Endothelial cell of umbilical vein (primary cell): ENCODE results near the gene AGAP2. TPM values are rescaled to one million over a fixed set of nuclear protein-coding genes. Genes with fewer than 3 reads are reported as not detected.

Experiments
- BruUV-seq: library from RNA; stranded (reverse); fragments of 400-500 nt; replicated peaks from 2 replicates; lab custom pipeline; 2021; lab: Mats Ljungman, UMichigan
- CTCF ChIA-PET: fragments of 300-600, 350-600 bp; sonication (Branson Sonifier 250); formaldehyde crosslinking; loops from one replicate; lab custom pipeline; 2021; ENCODE audit warnings: antibody characterized with exemption, inconsistent platforms; lab: Charles Lee
- POLR2A ChIA-PET: fragments of 300-600, 350-600 bp; sonication (Branson Sonifier 250); formaldehyde crosslinking; loops from one replicate; lab custom pipeline; 2021; ENCODE audit warnings: antibody characterized with exemption, inconsistent platforms; lab: Charles Lee
- DNase-seq: peaks from one replicate; pipeline ENCODE4 v3.0.0-alpha.2; 2011; ENCODE audit warnings: low read depth, low spot score
- FAIRE-seq: peaks from 2 replicates; lab custom pipeline; 2011; peaks lifted over from hg19 to GRCh38; lab: Jason Lieb, UNC
- H2AFZ ChIP-seq: 2 replicates; pipeline ENCODE4 v1.6.0; 2012; ENCODE audit warnings: low read depth, low read length, control low read depth, inconsistent platforms
- H3K27ac ChIP-seq: 2 replicates; pipeline ENCODE4 v1.5.1; 2011; ENCODE audit warnings: low read depth, mild to moderate bottlenecking, control low read depth, low read length, moderate library complexity; ENCODE audit not compliant: insufficient read depth
- H3K27me3 ChIP-seq, 2 experiments: 2 replicates each; pipeline versions ENCODE4 v1.6.0 to v1.6.1; 2011; ENCODE audit warnings: low read length in 2 of 2, mixed read lengths in 1 of 2; ENCODE audit not compliant: control insufficient read depth in 2 of 2, insufficient read depth in 2 of 2
- H3K36me3 ChIP-seq, 2 experiments: 2 replicates in 1 of 2; 3 replicates in 1 of 2; pipeline ENCODE4 v1.5.1; 2011; ENCODE audit warnings: low read length in 2 of 2, mild to moderate bottlenecking in 1 of 2, moderate library complexity in 1 of 2; ENCODE audit not compliant: control insufficient read depth in 2 of 2, insufficient read depth in 2 of 2; ENCODE audit errors: extremely low read depth in 1 of 2
- H3K4me1 ChIP-seq: 3 replicates; pipeline ENCODE4 v1.5.1; 2011; ENCODE audit warnings: mild to moderate bottlenecking, low read length; ENCODE audit not compliant: control insufficient read depth, insufficient read depth; ENCODE audit errors: extremely low read depth
- H3K4me2 ChIP-seq: 2 replicates; pipeline ENCODE4 v1.6.1; 2011; ENCODE audit warnings: low read length, control low read depth, mixed read lengths; ENCODE audit not compliant: insufficient read depth
- H3K4me3 ChIP-seq, 3 experiments: fragments of 200-600 bp in 1 of 3; sonication (generic), shearing (Covaris generic) in 1 of 3; replicated peaks in 1 of 3; 2 replicates each; pipeline ENCODE4 v1.5.1; 2011 to 2016; ENCODE audit warnings: control low read depth in 3 of 3, low read length in 3 of 3, mild to moderate bottlenecking in 2 of 3, inconsistent platforms in 1 of 3, low read depth in 1 of 3, moderate library complexity in 1 of 3; ENCODE audit not compliant: insufficient read depth in 1 of 3
- H3K79me2 ChIP-seq: 2 replicates; pipeline ENCODE4 v1.6.0; 2012; ENCODE audit warnings: low read length, inconsistent platforms; ENCODE audit not compliant: control insufficient read depth, insufficient read depth
- H3K9ac ChIP-seq: replicated peaks from 2 replicates; pipeline ENCODE3; 2011; ENCODE audit warnings: low read length, control low read depth; ENCODE audit not compliant: insufficient read depth; ENCODE audit errors: extremely low read depth
- H3K9me1 ChIP-seq: replicated peaks from 3 replicates; pipeline ENCODE4 v1.6.0; 2011; ENCODE audit warnings: mild to moderate bottlenecking, low read length; ENCODE audit not compliant: control insufficient read depth, insufficient read depth; ENCODE audit errors: extremely low read depth
- H3K9me3 ChIP-seq: replicated peaks from 2 replicates; pipeline ENCODE4 v1.5.1; 2012; ENCODE audit warnings: low read length, inconsistent platforms; ENCODE audit not compliant: control insufficient read depth, insufficient read depth
- H4K20me1 ChIP-seq: replicated peaks from 2 replicates; pipeline ENCODE3; 2011; ENCODE audit warnings: mild to moderate bottlenecking, low read length; ENCODE audit not compliant: control insufficient read depth, insufficient read depth; ENCODE audit errors: extremely low read depth
- EZH2 ChIP-seq: IDR thresholded peaks from 2 replicates; pipeline ENCODE4 v1.6.1; 2012; ENCODE audit warnings: borderline replicate concordance, low read depth, mild to moderate bottlenecking, moderate library complexity, low read length, inconsistent platforms; ENCODE audit not compliant: severe bottlenecking
- FOS ChIP-seq: IDR thresholded peaks from 2 replicates; pipeline ENCODE4 v1.6.1; 2011; ENCODE audit warnings: mild to moderate bottlenecking, low read length, moderate library complexity, borderline replicate concordance; ENCODE audit not compliant: insufficient read depth
- GATA2 ChIP-seq: IDR thresholded peaks from 2 replicates; pipeline ENCODE4 v1.7.0; 2011; ENCODE audit warnings: low read depth, mild to moderate bottlenecking, moderate library complexity, mixed read lengths, low read length; ENCODE audit not compliant: insufficient read length, insufficient read depth
- JUN ChIP-seq: IDR thresholded peaks from 2 replicates; pipeline ENCODE4 v1.6.1; 2011; ENCODE audit warnings: borderline replicate concordance, low read depth; ENCODE audit not compliant: insufficient read length, insufficient read depth
- MYC ChIP-seq: IDR thresholded peaks from one replicate; pipeline ENCODE4 v1.6.1; 2011; ENCODE audit warnings: mild to moderate bottlenecking, low read depth, low read length
- POLR2A ChIP-seq: IDR thresholded peaks from 2 replicates; pipeline ENCODE4 v1.6.1; 2012; ENCODE audit warnings: low read depth, mild to moderate bottlenecking, control low read depth, low read length
- POLR2AphosphoS5 ChIP-seq: IDR thresholded peaks from 2 replicates; pipeline ENCODE4 v1.6.1; 2012; ENCODE audit warnings: low read depth, mild to moderate bottlenecking, control low read depth, low read length, moderate library complexity; ENCODE audit not compliant: insufficient read depth
- dilution Hi-C: fragments of 300-500 bp; cut with MboI; formaldehyde crosslinking; loops from one replicate; pipeline ENCODE4 v1.15.0; 2019; ENCODE audit warnings: low sequenced_read_pairs; ENCODE audit not compliant: extremely low pct_ligation_motif_present
- intact Hi-C: fragments of 100-400 bp; cut with micrococcal nuclease; formaldehyde crosslinking; loops from one replicate; pipeline ENCODE4 v1.10.0; 2022
- polyA plus RNA-seq, 4 experiments: library from polyadenylated mRNA; depleted of rRNA in 3 of 4; stranded (reverse) in 3 of 4; unstranded in 1 of 4; fragments of >200 nt; gene quantifications; 2 replicates each; pipeline versions ENCODE4 v1.2.1 to v1.2.3, GENCODE V29; 2011 to 2012; ENCODE audit warnings: missing spikeins in 1 of 4
- total RNA-seq: library from RNA; stranded (reverse); gene quantifications from 2 replicates; pipeline ENCODE4 v1.2.3, GENCODE V29; 2021
- TF ChIP-seq, protein P1 (sequence below), 2 donors: IDR thresholded peaks; 1 replicate in 1 of 2; 2 replicates in 1 of 2; pipeline ENCODE4 v1.5.1; 2011; ENCODE audit warnings: low read length in 2 of 2, mild to moderate bottlenecking in 2 of 2, moderate library complexity in 2 of 2, control low read depth in 1 of 2, inconsistent platforms in 1 of 2, low read depth in 1 of 2; ENCODE audit not compliant: insufficient read depth in 1 of 2; ENCODE audit errors: extremely low read depth in 1 of 2
- TF ChIP-seq, protein P2 (sequence below): IDR thresholded peaks from 2 replicates; pipeline ENCODE4 v1.6.1; 2011; ENCODE audit not compliant: insufficient read depth, insufficient read length

AGAP2 gene
- total and polyA plus RNA-seq, 2 donors (not counting 3 experiments of a cell fraction or from before 2014, with no cell fraction given): 0.04 to 0.24 TPM

DNA sequence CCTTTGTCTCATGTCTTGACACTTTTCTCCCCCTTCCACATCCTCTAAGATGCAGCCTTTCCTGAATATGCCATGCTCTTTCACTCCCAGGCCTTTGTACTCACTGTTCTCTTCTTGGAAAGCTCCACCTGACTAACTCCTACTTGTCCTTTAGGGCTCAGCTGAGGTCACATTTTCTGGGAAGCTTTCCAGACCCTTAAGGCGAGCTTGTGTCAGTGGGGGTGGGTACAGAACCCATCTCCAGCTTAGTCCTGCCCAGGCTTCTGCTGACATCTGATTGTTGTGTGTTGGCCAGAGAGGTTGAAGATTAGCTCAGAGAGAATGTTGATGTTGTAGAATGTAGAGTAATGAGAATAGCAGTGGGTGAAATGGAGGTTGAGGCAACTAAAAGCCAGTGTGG lies 41.2 kb upstream of the AGAP2 start:
- Histone ChIP-seq H3K9me1 (no peaks in the 10 kb centered on the region), H3K27me3 (no peaks in the 10 kb centered on the region), H3K79me2 (peaks cover 14% of the 10 kb centered on the region), H3K36me3 (peaks cover 0 to 3% of the 10 kb centered on the region in 2 experiments), H3K4me2 (no peak overlapping the region), H3K27ac (no peak overlapping the region), H2AFZ (no peak overlapping the region), H3K9me3 (no peaks in the 10 kb centered on the region), H3K9ac (no peak overlapping the region), H4K20me1 (no peaks in the 10 kb centered on the region), H3K4me1 (peaks cover 7% of the 10 kb centered on the region), H3K4me3 (no peak overlapping the region)
- ChIA-PET POLR2A (interaction anchor here (0.6 kb wide), 1 partner anchor 38 kb away, joined by 4 read pairs; no protein-coding TSS in a partner anchor), CTCF (interaction anchor here (1.0 to 2.7 kb wide), 2 partner anchors 23 to 53 kb away, joined by 3 to 8 read pairs; no protein-coding TSS in a partner anchor)
- FAIRE-seq (no peak), DNase-seq (no peak)
- TF ChIP-seq, protein P1, sequence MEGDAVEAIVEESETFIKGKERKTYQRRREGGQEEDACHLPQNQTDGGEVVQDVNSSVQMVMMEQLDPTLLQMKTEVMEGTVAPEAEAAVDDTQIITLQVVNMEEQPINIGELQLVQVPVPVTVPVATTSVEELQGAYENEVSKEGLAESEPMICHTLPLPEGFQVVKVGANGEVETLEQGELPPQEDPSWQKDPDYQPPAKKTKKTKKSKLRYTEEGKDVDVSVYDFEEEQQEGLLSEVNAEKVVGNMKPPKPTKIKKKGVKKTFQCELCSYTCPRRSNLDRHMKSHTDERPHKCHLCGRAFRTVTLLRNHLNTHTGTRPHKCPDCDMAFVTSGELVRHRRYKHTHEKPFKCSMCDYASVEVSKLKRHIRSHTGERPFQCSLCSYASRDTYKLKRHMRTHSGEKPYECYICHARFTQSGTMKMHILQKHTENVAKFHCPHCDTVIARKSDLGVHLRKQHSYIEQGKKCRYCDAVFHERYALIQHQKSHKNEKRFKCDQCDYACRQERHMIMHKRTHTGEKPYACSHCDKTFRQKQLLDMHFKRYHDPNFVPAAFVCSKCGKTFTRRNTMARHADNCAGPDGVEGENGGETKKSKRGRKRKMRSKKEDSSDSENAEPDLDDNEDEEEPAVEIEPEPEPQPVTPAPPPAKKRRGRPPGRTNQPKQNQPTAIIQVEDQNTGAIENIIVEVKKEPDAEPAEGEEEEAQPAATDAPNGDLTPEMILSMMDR (IDR thresholded peaks at IDR 0.05; ENCODE audit: extremely low read depth in 1 of 2, insufficient read depth in 1 of 2, low read depth in 1 of 2, low read length in 2 of 2): no peak
- TF ChIP-seq, protein P2, sequence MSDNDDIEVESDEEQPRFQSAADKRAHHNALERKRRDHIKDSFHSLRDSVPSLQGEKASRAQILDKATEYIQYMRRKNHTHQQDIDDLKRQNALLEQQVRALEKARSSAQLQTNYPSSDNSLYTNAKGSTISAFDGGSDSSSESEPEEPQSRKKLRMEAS: no peak
- TF ChIP-seq GATA2 (no peak), POLR2AphosphoS5 (no peak)
- no TSS peak for BruUV-seq
- intact Hi-C loops: no loop called here
- dilution Hi-C loops: no loop called here

DNA sequence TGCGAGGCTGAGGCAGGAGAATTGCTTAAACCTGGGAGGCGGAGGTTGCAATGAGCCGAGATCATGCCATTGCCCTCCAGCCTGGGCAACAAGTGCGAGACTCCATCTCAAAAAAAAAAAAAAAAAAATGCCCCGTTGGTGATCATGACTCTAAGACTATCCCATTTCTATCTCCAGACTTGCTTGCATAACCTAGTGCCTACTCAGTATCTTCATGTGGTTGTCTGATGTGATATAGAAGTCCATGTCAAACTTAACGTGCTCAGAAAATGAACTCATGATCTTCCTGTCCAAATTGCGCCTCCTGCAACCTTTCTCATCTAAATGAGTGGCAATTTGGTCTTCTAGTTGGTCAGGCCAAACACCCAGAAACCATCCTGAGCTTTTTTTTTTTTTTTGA lies 39.4 kb upstream of the AGAP2 start:
- Histone ChIP-seq H3K4me3 (no peak overlapping the region), H3K27ac (no peak overlapping the region), H3K9me3 (no peaks in the 10 kb centered on the region), H3K9me1 (no peaks in the 10 kb centered on the region), H3K79me2 (peaks cover 2% of the 10 kb centered on the region), H3K4me2 (no peak overlapping the region), H3K36me3 (peaks cover 0 to 3% of the 10 kb centered on the region in 2 experiments), H3K27me3 (no peaks in the 10 kb centered on the region), H2AFZ (no peak overlapping the region), H3K4me1 (peaks cover 4% of the 10 kb centered on the region), H4K20me1 (no peaks in the 10 kb centered on the region), H3K9ac (no peak overlapping the region)
- DNase-seq (no peak), FAIRE-seq (no peak)
- POLR2A ChIA-PET: no interaction called here
- intact Hi-C loops (no loop called here), dilution Hi-C loops (no loop called here)
- TF ChIP-seq, protein P2: no peak
- TF ChIP-seq MYC: no peak
- TF ChIP-seq GATA2: no peak
- TF ChIP-seq EZH2: no peak
- TF ChIP-seq JUN: no peak
- no peak for TF ChIP-seq FOS
- TF ChIP-seq, protein P1 (IDR thresholded peaks at IDR 0.05; ENCODE audit: extremely low read depth in 1 of 2, insufficient read depth in 1 of 2, low read depth in 1 of 2, low read length in 2 of 2): no peak
- TF ChIP-seq POLR2A: no peak
- TF ChIP-seq POLR2AphosphoS5: no peak
- no TSS peak for BruUV-seq
- CTCF ChIA-PET: interaction anchor here (1.1 kb wide), 1 partner anchor 21 kb away, joined by 4 read pairs; no protein-coding TSS in a partner anchor
